Uterus (tissue), 4 donors: ENCODE data around the gene TSPAN17. TPM values are rescaled to one million over a fixed set of nuclear protein-coding genes. Genes with fewer than 3 reads are reported as not detected.
A peak's percentile ranks its signal among the peaks of the same experiment; 100 is the strongest.

Experiments
- DNase-seq, 2 donors: peaks; one replicate each; pipeline ENCODE4 v3.0.0-alpha.2; 2019 to 2020
- H3K27ac ChIP-seq, 2 donors: fragments of 200-600 bp; sonication (generic); 1 replicate in 1 of 2; 2 replicates in 1 of 2; pipeline ENCODE4 v1.5.1; 2016 to 2018
- H3K27me3 ChIP-seq, 2 donors: fragments of 200-600 bp; sonication (generic); one replicate each; pipeline ENCODE4 v1.5.1; 2018 to 2019; ENCODE audit warnings: control low read depth in 1 of 2
- H3K36me3 ChIP-seq, 2 donors: fragments of 200-600 bp; sonication (generic); one replicate each; pipeline ENCODE4 v1.5.1; 2019; ENCODE audit warnings: control low read depth in 1 of 2
- H3K4me1 ChIP-seq, 2 donors: fragments of 200-600 bp; sonication (generic); one replicate each; pipeline ENCODE4 v1.5.1; 2018 to 2019; ENCODE audit warnings: control low read depth in 1 of 2
- H3K4me3 ChIP-seq, 2 donors: fragments of 200-600 bp; sonication (generic); 1 replicate in 1 of 2; 2 replicates in 1 of 2; pipeline ENCODE4 v1.5.1; 2018 to 2019; ENCODE audit warnings: mild to moderate bottlenecking in 1 of 2
- H3K9me3 ChIP-seq, 2 donors: fragments of 200-600 bp; sonication (generic); one replicate each; pipeline ENCODE4 v1.5.1; 2019; ENCODE audit warnings: control low read depth in 1 of 2
- POLR2A ChIP-seq, 2 donors: fragments of 450-650 bp; IDR thresholded peaks; one replicate each; pipeline ENCODE4 v1.6.1; 2016; ENCODE audit warnings: antibody characterized with exemption in 2 of 2, mild to moderate bottlenecking in 1 of 2, moderate library complexity in 1 of 2
- intact Hi-C: fragments of 100-400 bp; cut with DNase I; formaldehyde crosslinking; loops from one replicate; pipeline ENCODE4 v1.15.1; 2023; ENCODE audit warnings: low total_unique reads
- total RNA-seq, 4 donors: library from RNA; depleted of rRNA in 3 of 4; stranded (reverse); fragments of >200 nt in 3 of 4; gene quantifications; one replicate each; pipeline versions ENCODE4 v1.1.0 to v1.2.4, GENCODE V29; 2014 to 2023
- TF ChIP-seq, protein P1 (sequence below), 4 experiments: fragments of 200-600 bp in 2 of 4; fragments of 450-650 bp in 2 of 4; sonication (generic) in 2 of 4; IDR thresholded peaks; one replicate each; pipeline ENCODE4 v1.5.1; 2016 to 2019; ENCODE audit warnings: antibody characterized with exemption in 4 of 4, mild to moderate bottlenecking in 2 of 4, moderate library complexity in 1 of 4
- donor health status: DM: yes; HTN: yes; CAD: no.

Gene TSPAN17
- total RNA-seq, 4 donors from 2014 or later = 10.0 to 45.6 (median 20.2) TPM

DNA sequence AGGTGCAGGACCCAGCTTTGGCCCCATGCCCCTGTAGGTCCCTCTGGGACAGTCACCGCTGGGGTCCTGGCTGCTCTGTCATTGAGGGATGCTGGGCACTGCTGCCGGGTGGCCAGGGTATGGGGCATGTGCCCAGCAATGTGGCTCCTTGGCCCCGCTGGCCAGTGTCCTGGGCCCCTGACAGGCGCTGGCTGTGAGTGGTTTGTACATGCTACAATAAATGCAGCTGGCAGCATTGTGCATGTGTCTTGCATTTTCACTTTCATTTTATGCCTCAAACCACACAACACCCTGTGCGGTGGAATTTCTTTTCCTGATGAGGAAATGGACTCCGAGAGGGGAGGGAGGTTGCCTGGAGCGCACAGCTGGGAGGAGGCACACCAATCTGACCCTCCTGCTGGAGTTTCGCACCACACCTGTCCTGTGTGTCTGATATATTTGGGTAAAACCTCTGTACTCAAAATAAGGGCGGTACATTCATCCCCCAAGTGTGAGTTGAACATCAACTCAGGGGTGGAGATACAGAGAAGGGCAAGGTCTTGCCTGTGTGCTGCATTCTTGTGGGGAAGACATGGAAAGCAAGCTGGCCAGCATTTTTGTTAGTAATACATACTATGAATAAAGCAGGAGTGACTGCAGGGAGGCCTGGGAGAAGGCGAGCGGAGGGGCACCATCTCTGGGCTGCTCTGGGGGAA is 11.7 kb downstream of the TSPAN17 start:
- H3K36me3 ChIP-seq = no peaks in the 10 kb centered on the region
- TF ChIP-seq, protein P1, sequence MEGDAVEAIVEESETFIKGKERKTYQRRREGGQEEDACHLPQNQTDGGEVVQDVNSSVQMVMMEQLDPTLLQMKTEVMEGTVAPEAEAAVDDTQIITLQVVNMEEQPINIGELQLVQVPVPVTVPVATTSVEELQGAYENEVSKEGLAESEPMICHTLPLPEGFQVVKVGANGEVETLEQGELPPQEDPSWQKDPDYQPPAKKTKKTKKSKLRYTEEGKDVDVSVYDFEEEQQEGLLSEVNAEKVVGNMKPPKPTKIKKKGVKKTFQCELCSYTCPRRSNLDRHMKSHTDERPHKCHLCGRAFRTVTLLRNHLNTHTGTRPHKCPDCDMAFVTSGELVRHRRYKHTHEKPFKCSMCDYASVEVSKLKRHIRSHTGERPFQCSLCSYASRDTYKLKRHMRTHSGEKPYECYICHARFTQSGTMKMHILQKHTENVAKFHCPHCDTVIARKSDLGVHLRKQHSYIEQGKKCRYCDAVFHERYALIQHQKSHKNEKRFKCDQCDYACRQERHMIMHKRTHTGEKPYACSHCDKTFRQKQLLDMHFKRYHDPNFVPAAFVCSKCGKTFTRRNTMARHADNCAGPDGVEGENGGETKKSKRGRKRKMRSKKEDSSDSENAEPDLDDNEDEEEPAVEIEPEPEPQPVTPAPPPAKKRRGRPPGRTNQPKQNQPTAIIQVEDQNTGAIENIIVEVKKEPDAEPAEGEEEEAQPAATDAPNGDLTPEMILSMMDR (IDR thresholded peaks at IDR 0.05) = no peak
- no peak for TF ChIP-seq POLR2A (IDR thresholded peaks at IDR 0.05)
- intact Hi-C loops = no loop called here
- peaks cover 0 to 5% of the 10 kb centered on the region in 2 donors for H3K27me3 ChIP-seq
- no peak overlapping the region for H3K4me3 ChIP-seq
- no peaks in the 10 kb centered on the region for H3K4me1 ChIP-seq
- H3K9me3 ChIP-seq = no peaks in the 10 kb centered on the region
- no peak for DNase-seq
- H3K27ac ChIP-seq = no peak overlapping the region

DNA sequence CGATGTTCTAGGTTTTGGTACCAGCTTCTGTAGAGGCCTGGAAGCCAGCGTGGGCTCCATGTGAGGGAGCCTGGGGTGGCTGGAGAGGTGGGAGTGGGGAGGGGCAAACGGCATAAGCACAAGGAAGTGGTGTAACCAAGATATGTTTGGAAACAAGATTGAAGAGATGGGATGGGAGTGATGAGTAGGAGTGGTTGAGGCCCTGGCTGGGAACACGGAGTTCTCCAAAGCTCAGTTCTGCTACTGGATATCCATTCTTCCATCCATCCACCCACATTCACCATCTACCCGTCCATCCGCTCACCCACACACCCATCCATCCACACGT is 12.2 kb downstream of the TSPAN17 start:
- Histone ChIP-seq H3K4me3 (no peak overlapping the region), H3K9me3 (no peaks in the 10 kb centered on the region), H3K36me3 (no peaks in the 10 kb centered on the region), H3K27ac (no peak overlapping the region), H3K4me1 (no peaks in the 10 kb centered on the region), H3K27me3 (peaks cover 0 to 5% of the 10 kb centered on the region in 2 donors)
- intact Hi-C loops = no loop called here
- TF ChIP-seq POLR2A (IDR thresholded peaks at IDR 0.05) = no peak
- TF ChIP-seq, protein P1 (IDR thresholded peaks at IDR 0.05) = no peak
- no peak for DNase-seq

DNA sequence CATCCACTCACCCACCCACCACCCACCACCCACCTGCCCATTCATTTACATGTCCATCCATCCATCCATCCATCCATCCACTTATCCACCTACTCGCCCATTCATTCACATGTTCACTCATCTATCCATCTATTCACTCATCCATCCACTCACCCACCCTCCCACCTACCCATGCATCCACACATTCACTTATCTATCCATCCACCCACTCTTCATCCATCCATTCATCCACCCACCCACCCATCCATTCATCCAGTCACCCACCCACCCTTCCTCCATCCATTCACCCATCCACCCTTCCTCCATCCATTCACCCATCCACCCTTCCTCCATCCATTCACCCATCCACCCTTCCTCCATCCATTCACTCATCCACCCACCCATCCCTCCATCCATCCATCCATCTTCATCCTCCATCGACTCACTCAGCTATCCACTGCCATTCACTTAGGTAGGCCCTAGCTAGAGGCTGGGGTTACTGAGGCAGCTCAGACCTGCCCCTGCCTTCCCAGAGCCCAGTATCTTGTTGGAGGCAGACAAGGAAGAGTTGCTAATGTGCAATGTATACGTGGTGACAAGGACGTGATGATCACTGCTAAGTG is 12.7 kb downstream of the TSPAN17 start:
- Histone ChIP-seq H3K4me3 (no peak overlapping the region), H3K27ac (no peak overlapping the region), H3K9me3 (no peaks in the 10 kb centered on the region), H3K36me3 (no peaks in the 10 kb centered on the region), H3K4me1 (no peaks in the 10 kb centered on the region), H3K27me3 (peaks cover 0 to 5% of the 10 kb centered on the region in 2 donors)
- no peak for DNase-seq
- intact Hi-C loops = no loop called here
- TF ChIP-seq, protein P1 (IDR thresholded peaks at IDR 0.05) = no peak
- no peak for TF ChIP-seq POLR2A (IDR thresholded peaks at IDR 0.05)

DNA sequence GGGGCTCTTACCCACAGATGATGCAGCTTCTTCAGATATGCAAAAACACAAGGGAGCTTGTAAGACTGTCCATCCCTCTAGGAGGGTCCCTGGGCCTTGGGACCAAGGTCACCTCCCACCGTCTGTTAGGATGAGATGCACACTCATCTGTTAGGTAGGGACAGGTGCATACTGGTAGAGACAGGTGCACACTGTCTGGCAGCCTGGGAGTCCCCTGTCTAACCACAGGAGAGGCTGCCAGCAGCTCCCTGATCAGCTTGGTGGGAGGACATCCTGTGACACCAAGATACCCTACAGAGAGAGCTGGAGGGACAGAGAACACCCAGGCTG is 13.2 kb downstream of the TSPAN17 start:
- intact Hi-C loops = no loop called here
- no peak for TF ChIP-seq POLR2A (IDR thresholded peaks at IDR 0.05)
- TF ChIP-seq, protein P1 (IDR thresholded peaks at IDR 0.05) = no peak
- peaks cover 0 to 5% of the 10 kb centered on the region in 2 donors for H3K27me3 ChIP-seq
- H3K27ac ChIP-seq = no peak overlapping the region
- no peaks in the 10 kb centered on the region for H3K9me3 ChIP-seq
- no peaks in the 10 kb centered on the region for H3K4me1 ChIP-seq
- no peak overlapping the region for H3K4me3 ChIP-seq
- no peak for DNase-seq
- H3K36me3 ChIP-seq = no peaks in the 10 kb centered on the region

DNA sequence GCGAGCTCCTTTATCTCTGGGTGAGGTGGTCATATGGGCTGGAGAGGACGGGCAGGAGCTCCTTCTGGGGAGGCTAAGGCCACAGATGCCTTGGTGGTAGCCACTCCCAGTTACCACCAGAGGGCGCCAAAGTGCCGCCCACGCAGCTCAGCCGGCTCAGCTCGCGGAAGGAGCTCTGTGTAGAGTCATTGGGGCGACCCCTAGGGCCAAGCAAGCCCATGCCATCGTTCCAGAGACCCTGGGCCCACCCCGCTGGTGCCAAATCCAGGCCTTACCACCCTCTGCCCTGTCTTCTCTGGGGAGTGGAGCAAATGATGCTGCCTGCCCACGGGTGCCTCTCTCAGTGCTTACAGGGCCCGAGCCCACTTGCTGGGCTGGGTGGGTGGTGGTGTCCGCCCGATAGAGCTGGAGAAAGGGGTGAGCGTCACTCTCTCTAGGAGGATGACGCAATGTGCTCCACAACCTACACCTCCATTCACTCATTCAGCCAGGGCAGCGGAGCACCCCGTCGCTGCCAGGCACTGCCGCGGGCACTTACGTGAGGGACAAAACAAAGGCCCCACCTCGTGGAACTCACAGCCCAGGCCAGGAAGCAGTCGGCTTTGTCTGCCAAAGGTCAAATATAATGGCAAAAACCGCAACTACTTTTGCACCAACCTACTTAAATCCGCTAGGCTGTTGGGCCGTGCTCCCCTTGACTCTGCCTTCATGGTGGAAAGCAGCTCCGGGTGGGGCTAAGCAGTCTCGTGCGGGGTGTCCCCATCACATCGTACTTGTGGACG is 13.8 kb downstream of the TSPAN17 start:
- Histone ChIP-seq H3K27me3 (peaks cover 0 to 5% of the 10 kb centered on the region in 2 donors), H3K4me3 (no peak overlapping the region), H3K4me1 (no peaks in the 10 kb centered on the region), H3K9me3 (no peaks in the 10 kb centered on the region), H3K27ac (no peak overlapping the region), H3K36me3 (no peaks in the 10 kb centered on the region)
- TF ChIP-seq POLR2A (IDR thresholded peaks at IDR 0.05) = no peak
- TF ChIP-seq, protein P1 (IDR thresholded peaks at IDR 0.05) = peak; percentile 85 to 97 (median 88)
- intact Hi-C loops = no loop called here
- DNase-seq = peak; percentile 59 to 69
